ENCODE results near the gene ZDHHC8.

DNA sequence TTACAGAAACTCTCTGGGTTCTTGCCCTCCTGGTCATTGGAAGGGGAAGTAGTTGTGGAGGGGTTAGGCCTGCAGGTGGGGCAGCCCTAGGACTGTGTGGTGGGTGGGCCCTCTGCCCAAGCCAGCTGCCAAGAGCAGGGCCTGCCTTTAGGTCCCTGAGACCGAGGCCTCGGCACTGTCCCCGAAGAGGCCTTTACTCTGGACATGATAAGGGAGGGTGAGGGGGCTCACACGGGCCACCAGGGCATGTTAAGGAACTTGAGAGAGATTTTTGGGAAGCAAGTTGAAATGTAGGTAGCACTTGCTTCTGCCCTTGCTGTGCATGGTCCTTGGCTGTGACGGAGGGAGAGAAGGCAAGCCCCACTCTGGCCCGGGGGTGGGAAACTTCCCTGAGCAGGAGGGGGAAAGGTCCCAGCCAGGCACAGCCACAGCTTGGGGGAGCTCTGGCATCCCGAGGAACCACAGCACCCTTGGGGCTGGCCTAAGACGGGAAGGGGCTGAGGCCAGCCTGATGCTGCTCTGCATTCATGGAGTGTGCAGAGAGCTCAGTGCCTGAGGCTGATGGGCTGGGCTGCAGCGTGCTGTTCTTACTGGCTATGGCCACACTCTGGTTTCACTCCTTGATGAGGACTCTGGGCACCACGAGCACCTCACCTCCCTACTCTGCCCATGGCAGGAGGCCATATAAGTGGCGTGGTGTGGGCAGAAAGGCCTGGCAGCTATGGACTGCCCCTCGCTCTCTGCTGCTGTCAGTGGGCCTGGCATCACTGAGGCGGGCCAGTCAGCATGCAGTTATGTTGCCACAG is 23.4 kb upstream of the ZDHHC8 start:
- TF ChIP-seq, protein P1, sequence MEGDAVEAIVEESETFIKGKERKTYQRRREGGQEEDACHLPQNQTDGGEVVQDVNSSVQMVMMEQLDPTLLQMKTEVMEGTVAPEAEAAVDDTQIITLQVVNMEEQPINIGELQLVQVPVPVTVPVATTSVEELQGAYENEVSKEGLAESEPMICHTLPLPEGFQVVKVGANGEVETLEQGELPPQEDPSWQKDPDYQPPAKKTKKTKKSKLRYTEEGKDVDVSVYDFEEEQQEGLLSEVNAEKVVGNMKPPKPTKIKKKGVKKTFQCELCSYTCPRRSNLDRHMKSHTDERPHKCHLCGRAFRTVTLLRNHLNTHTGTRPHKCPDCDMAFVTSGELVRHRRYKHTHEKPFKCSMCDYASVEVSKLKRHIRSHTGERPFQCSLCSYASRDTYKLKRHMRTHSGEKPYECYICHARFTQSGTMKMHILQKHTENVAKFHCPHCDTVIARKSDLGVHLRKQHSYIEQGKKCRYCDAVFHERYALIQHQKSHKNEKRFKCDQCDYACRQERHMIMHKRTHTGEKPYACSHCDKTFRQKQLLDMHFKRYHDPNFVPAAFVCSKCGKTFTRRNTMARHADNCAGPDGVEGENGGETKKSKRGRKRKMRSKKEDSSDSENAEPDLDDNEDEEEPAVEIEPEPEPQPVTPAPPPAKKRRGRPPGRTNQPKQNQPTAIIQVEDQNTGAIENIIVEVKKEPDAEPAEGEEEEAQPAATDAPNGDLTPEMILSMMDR (optimal IDR thresholded peaks at IDR 0.05 in 1 of 3, IDR thresholded peaks at IDR 0.05 in 1 of 3, conservative IDR thresholded peaks at IDR 0.05 in 1 of 3; ENCODE audit: extremely low read depth in 1 of 3, insufficient read depth in 2 of 3, low read length in 3 of 3), result no peak
- TF ChIP-seq EZH2 (IDR thresholded peaks at IDR 0.05; ENCODE audit: low read length), result no peak
